Calu3 (cell line): ENCODE results near the gene GREB1L. TPM values are rescaled to one million over a fixed set of nuclear protein-coding genes. Genes with fewer than 3 reads are reported as not detected.

Experiments used
- BruUV-seq: library from RNA; stranded (reverse); fragments of 400-500 nt; replicated peaks from 2 replicates; lab custom pipeline; 2021; lab: Mats Ljungman, UMichigan
- CTCF ChIA-PET: fragments of 300-600 bp; sonication (Branson Sonifier 250); formaldehyde crosslinking; loops from one replicate; lab custom pipeline; 2022; ENCODE audit warnings: antibody characterized with exemption; lab: Charles Lee
- DNase-seq: peaks from one replicate; pipeline ENCODE4 v3.0.0; 2022
- H3K27ac Mint-ChIP-seq: one replicate; pipeline ENCODE4 v1.8.0; 2022; ENCODE audit warnings: mixed read lengths; ENCODE audit not compliant: unreplicated experiment
- H3K27me3 Mint-ChIP-seq: one replicate; pipeline ENCODE4 v1.8.0; 2022; ENCODE audit warnings: mixed read lengths; ENCODE audit not compliant: unreplicated experiment
- H3K36me3 Mint-ChIP-seq: one replicate; pipeline ENCODE4 v1.8.0; 2022; ENCODE audit warnings: mild to moderate bottlenecking, moderate library complexity, mixed read lengths; ENCODE audit not compliant: insufficient read depth, unreplicated experiment
- H3K4me1 Mint-ChIP-seq: one replicate; pipeline ENCODE4 v1.8.0; 2022; ENCODE audit warnings: mild to moderate bottlenecking, low read depth, mixed read lengths; ENCODE audit not compliant: unreplicated experiment
- H3K4me3 Mint-ChIP-seq: one replicate; pipeline ENCODE4 v1.8.0; 2022; ENCODE audit warnings: mild to moderate bottlenecking, low read depth, moderate library complexity, mixed read lengths; ENCODE audit not compliant: unreplicated experiment
- H3K9me3 Mint-ChIP-seq: one replicate; pipeline ENCODE4 v1.8.0; 2022; ENCODE audit warnings: low read depth, mixed read lengths; ENCODE audit not compliant: unreplicated experiment
- intact Hi-C: fragments of 100-400 bp; cut with micrococcal nuclease; formaldehyde crosslinking; loops from one replicate; pipeline ENCODE4 v1.10.0; 2022; ENCODE audit not compliant: unreplicated experiment
- total RNA-seq: library from RNA; stranded (reverse); gene quantifications from 2 replicates; pipeline ENCODE4 v1.2.3, GENCODE V29; 2022
- TF ChIP-seq, protein P1 (sequence below): fragments of 200-600 bp; IDR thresholded peaks from one replicate; pipeline ENCODE4 v1.8.0; 2022; ENCODE audit warnings: antibody characterized with exemption; ENCODE audit not compliant: unreplicated experiment

The GREB1L gene
- total RNA-seq, 1 experiment from 2014 or later, result 3.8 TPM

DNA sequence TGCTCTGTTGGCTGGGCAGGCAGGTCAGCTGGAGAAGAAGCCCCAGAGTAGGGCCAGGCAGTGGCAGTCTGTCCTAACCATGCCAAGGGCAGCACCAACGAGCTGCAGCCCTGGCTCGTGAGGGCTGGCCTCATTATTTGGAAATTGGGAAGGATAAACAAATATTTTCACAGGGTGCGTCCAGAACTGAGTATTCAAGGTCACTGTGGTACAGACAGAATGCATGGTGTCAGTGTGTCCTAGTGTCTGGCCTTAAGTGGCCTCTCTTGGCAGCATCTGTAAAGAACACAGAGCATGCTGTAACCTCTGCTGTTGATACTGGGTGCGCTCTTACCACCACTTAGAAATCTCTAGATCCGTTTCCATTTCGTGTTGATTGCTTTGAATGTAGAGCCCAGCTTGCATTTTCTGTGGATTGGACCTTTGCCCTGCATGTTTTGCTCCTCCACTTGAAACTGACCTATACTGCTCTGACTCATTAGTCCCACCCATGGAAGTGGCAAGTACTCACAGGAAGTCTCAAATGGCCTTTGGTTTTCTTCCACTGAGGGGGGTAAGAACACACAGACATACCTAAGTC, 88.2 kb downstream of the GREB1L start:
- no TSS peak for BruUV-seq
- H3K9me3 Mint-ChIP-seq, result no peaks in the 10 kb centered on the region
- intact Hi-C loops, result loop anchor here (5.0 kb wide), 1 partner anchor 62 kb away; no protein-coding TSS in a partner anchor
- TF ChIP-seq, protein P1, sequence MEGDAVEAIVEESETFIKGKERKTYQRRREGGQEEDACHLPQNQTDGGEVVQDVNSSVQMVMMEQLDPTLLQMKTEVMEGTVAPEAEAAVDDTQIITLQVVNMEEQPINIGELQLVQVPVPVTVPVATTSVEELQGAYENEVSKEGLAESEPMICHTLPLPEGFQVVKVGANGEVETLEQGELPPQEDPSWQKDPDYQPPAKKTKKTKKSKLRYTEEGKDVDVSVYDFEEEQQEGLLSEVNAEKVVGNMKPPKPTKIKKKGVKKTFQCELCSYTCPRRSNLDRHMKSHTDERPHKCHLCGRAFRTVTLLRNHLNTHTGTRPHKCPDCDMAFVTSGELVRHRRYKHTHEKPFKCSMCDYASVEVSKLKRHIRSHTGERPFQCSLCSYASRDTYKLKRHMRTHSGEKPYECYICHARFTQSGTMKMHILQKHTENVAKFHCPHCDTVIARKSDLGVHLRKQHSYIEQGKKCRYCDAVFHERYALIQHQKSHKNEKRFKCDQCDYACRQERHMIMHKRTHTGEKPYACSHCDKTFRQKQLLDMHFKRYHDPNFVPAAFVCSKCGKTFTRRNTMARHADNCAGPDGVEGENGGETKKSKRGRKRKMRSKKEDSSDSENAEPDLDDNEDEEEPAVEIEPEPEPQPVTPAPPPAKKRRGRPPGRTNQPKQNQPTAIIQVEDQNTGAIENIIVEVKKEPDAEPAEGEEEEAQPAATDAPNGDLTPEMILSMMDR, result no peak
- no peaks in the 10 kb centered on the region for H3K27me3 Mint-ChIP-seq
- H3K36me3 Mint-ChIP-seq, result no peaks in the 10 kb centered on the region
- CTCF ChIA-PET, result interaction anchor here (0.5 kb wide), 1 partner anchor 16 kb away, joined by 4 read pairs; no protein-coding TSS in a partner anchor
- H3K4me1 Mint-ChIP-seq, result peaks cover 35% of the 10 kb centered on the region
- peak overlapping the region; percentile 44 for H3K4me3 Mint-ChIP-seq
- DNase-seq, result peak; percentile 19
- peak overlapping the region; percentile 67 for H3K27ac Mint-ChIP-seq

GRCh38 chr18:21331065-21331464, 89.0 kb downstream of the GREB1L start:
- Mint-ChIP-seq H3K36me3 (no peaks in the 10 kb centered on the region), H3K4me1 (peaks cover 35% of the 10 kb centered on the region), H3K4me3 (no peak overlapping the region), H3K27ac (no peak overlapping the region), H3K9me3 (no peaks in the 10 kb centered on the region), H3K27me3 (no peaks in the 10 kb centered on the region)
- TF ChIP-seq, protein P1, result no peak
- CTCF ChIA-PET, result interaction anchor here (0.5 kb wide), 1 partner anchor 15 kb away, joined by 4 read pairs; no protein-coding TSS in a partner anchor
- BruUV-seq, result no TSS peak
- intact Hi-C loops, result loop anchor here (5.0 kb wide), 1 partner anchor 61 kb away; no protein-coding TSS in a partner anchor
- DNase-seq, result no peak

- no peak for DNase-seq
- Mint-ChIP-seq H3K4me1 (peaks cover 1% of the 10 kb centered on the region), H3K36me3 (no peaks in the 10 kb centered on the region), H3K27me3 (no peaks in the 10 kb centered on the region), H3K9me3 (no peaks in the 10 kb centered on the region), H3K4me3 (no peak overlapping the region), H3K27ac (no peak overlapping the region)
- BruUV-seq, result no TSS peak
- CTCF ChIA-PET, result no interaction called here
- TF ChIP-seq, protein P1, result no peak
- intact Hi-C loops, result no loop called here
These were observed 94.0 kb downstream of the GREB1L start for GRCh38 chr18:21335927-21336488.

DNA sequence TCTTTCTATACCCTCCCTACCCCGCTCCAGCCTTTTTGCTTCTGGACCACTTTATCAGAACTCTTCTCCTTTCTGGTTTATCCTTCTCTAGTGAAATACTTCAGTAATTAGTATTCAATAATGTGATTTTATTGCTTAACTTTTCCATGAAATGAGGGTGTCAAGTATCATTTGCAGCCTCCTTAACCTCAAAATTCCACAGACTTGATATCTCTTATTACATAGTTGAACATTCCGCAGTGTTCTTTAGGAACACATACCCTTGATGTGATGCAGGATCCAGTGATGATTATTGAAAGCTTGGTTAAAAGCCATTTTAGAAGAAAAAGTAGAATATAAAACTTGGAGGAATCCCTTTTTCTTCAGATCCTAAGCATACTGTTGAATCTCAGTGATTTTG, 94.8 kb downstream of the GREB1L start:
- CTCF ChIA-PET, result no interaction called here
- TF ChIP-seq, protein P1, result no peak
- H3K27me3 Mint-ChIP-seq, result no peaks in the 10 kb centered on the region
- no TSS peak for BruUV-seq
- H3K27ac Mint-ChIP-seq, result no peak overlapping the region
- intact Hi-C loops, result no loop called here
- no peak overlapping the region for H3K4me3 Mint-ChIP-seq
- no peaks in the 10 kb centered on the region for H3K36me3 Mint-ChIP-seq
- no peaks in the 10 kb centered on the region for H3K9me3 Mint-ChIP-seq
- H3K4me1 Mint-ChIP-seq, result no peaks in the 10 kb centered on the region
- no peak for DNase-seq
